SU-DHL-6 (cell line): ENCODE data around the gene ZNF385A.
"Not testable (repeated sequence)": the region's sequence is repeated elsewhere in the genome, so short reads cannot be mapped to it uniquely, and the experiment has no call there.

Source experiments
- H2AFZ ChIP-seq: fragments of 200-600 bp; sonication (generic); 2 replicates; pipeline ENCODE4 v1.6.1; 2014; ENCODE audit warnings: low read depth, mild to moderate bottlenecking, moderate library complexity, mixed read lengths, antibody characterized with exemption, low read length; ENCODE audit not compliant: severe bottlenecking
- H3F3A ChIP-seq: fragments of 200-600 bp; shearing (Covaris generic); 2 replicates; pipeline ENCODE4 v1.6.0; 2016; ENCODE audit warnings: antibody characterized with exemption, mild to moderate bottlenecking; ENCODE audit not compliant: insufficient read depth
- H3K27ac ChIP-seq: fragments of 200-600 bp; sonication (generic); 2 replicates; pipeline ENCODE4 v1.5.1; 2016; ENCODE audit warnings: low read depth, mild to moderate bottlenecking, low read length, moderate library complexity, mixed read lengths
- H3K27me3 ChIP-seq: fragments of 200-600 bp; sonication (generic), shearing (Covaris generic); 2 replicates; pipeline ENCODE4 v1.6.0; 2014; ENCODE audit warnings: mild to moderate bottlenecking, low read length
- H3K36me3 ChIP-seq: fragments of 200-600 bp; sonication (generic); 2 replicates; pipeline ENCODE4 v1.6.1; 2014; ENCODE audit warnings: mild to moderate bottlenecking, low read length, mixed read lengths
- H3K4me2 ChIP-seq: fragments of 300-600, 200-600 bp; shearing (Covaris generic), sonication (generic); 2 replicates; pipeline ENCODE4 v1.6.0; 2014; ENCODE audit warnings: low read length, low read depth, mild to moderate bottlenecking; ENCODE audit not compliant: poor library complexity, severe bottlenecking
- H3K4me3 ChIP-seq: fragments of 200-600 bp; sonication (generic); 2 replicates; pipeline ENCODE4 v1.5.1; 2014; ENCODE audit warnings: antibody characterized with exemption, low read length, mild to moderate bottlenecking, mixed read lengths; ENCODE audit not compliant: insufficient read depth, poor library complexity, severe bottlenecking
- H3K79me2 ChIP-seq: fragments of 200-600 bp; sonication (generic); 2 replicates; pipeline ENCODE4 v1.6.1; 2014; ENCODE audit warnings: mild to moderate bottlenecking, low read length, moderate library complexity; ENCODE audit not compliant: insufficient read depth
- H3K9ac ChIP-seq: fragments of 200-600 bp; sonication (generic); 2 replicates; pipeline ENCODE4 v1.7.0; 2014; ENCODE audit warnings: mild to moderate bottlenecking, low read length
- H3K9me2 ChIP-seq: fragments of 200-600 bp; sonication (generic); replicated peaks from 2 replicates; pipeline ENCODE4 v1.6.1; 2014; ENCODE audit warnings: low read length; ENCODE audit not compliant: insufficient read depth
- H3K9me3 ChIP-seq: fragments of 200-600 bp; sonication (generic); 2 replicates; pipeline ENCODE4 v1.6.1; 2014; ENCODE audit warnings: low read length, mixed read lengths; ENCODE audit not compliant: insufficient read depth
- H4K20me1 ChIP-seq: fragments of 200-600 bp; sonication (generic); 2 replicates; pipeline ENCODE4 v1.6.1; 2014; ENCODE audit warnings: low read depth, mild to moderate bottlenecking, antibody characterized with exemption, low read length, moderate library complexity, mixed read lengths
- EZH2phosphoT487 ChIP-seq: fragments of 200-600 bp; sonication (generic), shearing (Covaris generic); conservative IDR thresholded peaks from 2 replicates; pipeline ENCODE4 v1.6.1; 2018; ENCODE audit warnings: mild to moderate bottlenecking, antibody characterized with exemption, low read length, moderate library complexity, mixed read lengths
- TF ChIP-seq, protein P1 (sequence below): fragments of 200-600 bp; sonication (generic); IDR thresholded peaks from one replicate; pipeline ENCODE4 v1.5.1; 2017; ENCODE audit warnings: antibody characterized with exemption, mild to moderate bottlenecking, low read length, moderate library complexity; ENCODE audit not compliant: insufficient read depth, poor library complexity, severe bottlenecking

The ZNF385A gene

DNA sequence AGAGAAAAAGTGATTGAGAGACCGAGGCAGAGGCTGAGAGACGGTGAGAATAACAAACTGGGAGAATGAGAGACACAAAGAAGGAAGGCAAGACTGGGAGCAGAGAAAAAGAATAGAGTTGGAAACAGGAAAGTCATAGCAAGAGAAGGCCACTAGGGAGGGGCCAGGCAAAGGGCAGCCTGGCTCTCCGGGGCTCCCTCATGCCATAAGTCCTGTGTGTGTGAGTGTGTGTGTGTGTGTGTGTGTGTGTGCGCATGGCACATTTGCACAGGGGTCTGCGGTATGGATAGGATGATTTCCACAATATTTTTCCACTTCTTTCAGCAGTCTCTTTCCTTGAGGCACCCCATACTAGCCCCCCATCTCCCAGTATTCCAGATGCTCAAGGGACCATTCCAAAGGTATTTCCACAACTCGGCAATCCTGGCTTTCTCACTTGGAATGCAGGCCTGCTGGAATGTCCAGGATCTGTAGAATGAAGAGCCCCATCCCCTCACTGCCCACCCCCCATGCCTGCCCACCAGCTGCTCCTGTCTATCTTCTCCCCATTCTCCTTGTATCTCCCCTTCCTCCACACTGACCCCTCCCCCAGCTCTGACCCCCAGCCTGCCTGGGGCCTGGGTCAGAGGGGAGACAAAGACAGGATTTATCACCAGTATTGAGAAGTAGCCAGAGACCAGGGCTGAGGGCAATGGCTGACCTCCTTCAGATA is 29.3 kb downstream of the ZNF385A start:
- Histone ChIP-seq H3K9me3 (no peaks in the 10 kb centered on the region), H2AFZ (no peak overlapping the region), H3K4me3 (no peak overlapping the region), H4K20me1 (no peaks in the 10 kb centered on the region), H3K4me2 (no peak overlapping the region), H3F3A (peaks cover 9% of the 10 kb centered on the region), H3K79me2 (no peaks in the 10 kb centered on the region), H3K9ac (no peak overlapping the region), H3K9me2 (no peaks in the 10 kb centered on the region), H3K36me3 (no peaks in the 10 kb centered on the region), H3K27me3 (no peaks in the 10 kb centered on the region), H3K27ac (no peak overlapping the region)
- TF ChIP-seq EZH2phosphoT487 = no peak
- TF ChIP-seq, protein P1, sequence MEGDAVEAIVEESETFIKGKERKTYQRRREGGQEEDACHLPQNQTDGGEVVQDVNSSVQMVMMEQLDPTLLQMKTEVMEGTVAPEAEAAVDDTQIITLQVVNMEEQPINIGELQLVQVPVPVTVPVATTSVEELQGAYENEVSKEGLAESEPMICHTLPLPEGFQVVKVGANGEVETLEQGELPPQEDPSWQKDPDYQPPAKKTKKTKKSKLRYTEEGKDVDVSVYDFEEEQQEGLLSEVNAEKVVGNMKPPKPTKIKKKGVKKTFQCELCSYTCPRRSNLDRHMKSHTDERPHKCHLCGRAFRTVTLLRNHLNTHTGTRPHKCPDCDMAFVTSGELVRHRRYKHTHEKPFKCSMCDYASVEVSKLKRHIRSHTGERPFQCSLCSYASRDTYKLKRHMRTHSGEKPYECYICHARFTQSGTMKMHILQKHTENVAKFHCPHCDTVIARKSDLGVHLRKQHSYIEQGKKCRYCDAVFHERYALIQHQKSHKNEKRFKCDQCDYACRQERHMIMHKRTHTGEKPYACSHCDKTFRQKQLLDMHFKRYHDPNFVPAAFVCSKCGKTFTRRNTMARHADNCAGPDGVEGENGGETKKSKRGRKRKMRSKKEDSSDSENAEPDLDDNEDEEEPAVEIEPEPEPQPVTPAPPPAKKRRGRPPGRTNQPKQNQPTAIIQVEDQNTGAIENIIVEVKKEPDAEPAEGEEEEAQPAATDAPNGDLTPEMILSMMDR = no peak

DNA sequence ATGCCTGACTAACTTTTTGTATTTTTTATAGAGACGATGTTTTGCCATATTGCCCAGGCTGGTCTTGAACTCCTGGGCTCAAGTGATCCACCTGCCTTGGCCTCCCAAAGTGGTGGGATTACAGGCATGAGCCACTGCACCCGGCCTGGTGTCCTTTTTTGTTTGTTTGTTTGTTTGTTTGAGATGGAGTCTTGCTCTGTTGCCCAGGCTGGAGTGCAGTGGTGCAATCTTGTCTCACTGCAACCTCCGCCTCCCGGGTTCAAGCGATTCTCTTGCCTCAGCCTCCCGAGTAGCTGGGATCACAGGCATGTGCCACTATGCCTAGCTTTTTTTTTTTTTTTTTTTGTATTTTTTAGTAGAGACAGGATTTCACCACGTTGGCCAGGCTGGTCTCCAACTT is 30.3 kb downstream of the ZNF385A start:
- H3K27ac ChIP-seq, H3K9me3 ChIP-seq, H2AFZ ChIP-seq, H3K9ac ChIP-seq, H3F3A ChIP-seq, H3K4me2 ChIP-seq, H3K79me2 ChIP-seq, H3K27me3 ChIP-seq, H3K36me3 ChIP-seq, H4K20me1 ChIP-seq, H3K9me2 ChIP-seq, H3K4me3 ChIP-seq: not testable (repeated sequence)

DNA sequence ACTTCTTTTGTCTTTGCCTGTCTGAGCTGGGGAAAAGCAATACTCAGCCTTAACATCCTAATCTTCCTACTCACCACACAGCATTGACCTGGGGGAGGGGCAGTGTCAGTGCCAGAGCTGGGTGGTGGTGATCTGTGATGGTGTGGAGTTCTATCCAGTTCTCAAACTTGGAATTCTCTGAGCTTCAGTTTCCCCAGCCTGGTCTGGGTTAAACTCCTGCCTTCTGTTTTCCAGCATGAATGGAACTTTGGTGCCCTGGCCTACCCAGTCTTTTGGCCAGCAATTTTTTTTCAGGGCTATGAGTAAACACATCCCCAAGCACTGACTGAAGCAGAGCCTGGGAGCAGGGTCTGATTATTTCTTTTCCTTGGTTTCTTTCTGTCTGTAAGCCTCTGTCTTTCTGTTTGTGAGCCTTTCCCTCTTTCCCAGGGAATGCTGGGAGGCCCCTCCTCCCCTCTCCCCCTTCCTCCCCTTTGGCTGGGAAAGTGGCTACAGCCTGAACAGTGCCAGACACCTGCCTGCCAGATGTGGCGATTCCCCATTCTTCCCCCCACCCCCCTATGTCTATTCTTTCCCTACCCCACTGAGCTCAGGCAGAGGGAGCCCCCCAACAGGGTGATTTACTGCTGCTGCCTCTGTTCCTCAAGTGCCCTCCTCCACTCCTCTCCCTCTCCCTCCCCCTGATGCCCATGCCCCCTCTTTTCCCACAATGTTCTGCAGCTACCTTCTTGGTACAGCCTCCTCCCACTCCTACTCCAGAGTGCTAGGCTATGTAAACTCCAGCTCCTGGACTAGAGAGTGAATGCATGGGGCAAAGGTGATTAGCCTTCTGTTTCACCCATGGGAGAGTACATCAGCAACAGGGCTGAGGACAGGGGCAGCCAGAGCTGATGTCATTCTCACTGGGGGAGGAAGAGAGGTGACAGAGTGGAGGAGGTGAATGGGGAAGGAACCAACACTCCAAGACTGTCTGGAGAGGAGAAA is 31.4 kb downstream of the ZNF385A start:
- Histone ChIP-seq H4K20me1 (no peaks in the 10 kb centered on the region), H3K4me3 (no peak overlapping the region), H3K27me3 (no peaks in the 10 kb centered on the region), H3K4me2 (no peak overlapping the region), H3K36me3 (0 out of 2 replicates have a peak, but pooled peaks cover 7% of the 10 kb centered on the region), H3K27ac (no peak overlapping the region), H3K9me3 (no peaks in the 10 kb centered on the region), H3F3A (0 out of 2 replicates have a peak, but pooled peaks cover 2% of the 10 kb centered on the region), H3K79me2 (no peaks in the 10 kb centered on the region), H3K9ac (no peak overlapping the region), H3K9me2 (no peaks in the 10 kb centered on the region), H2AFZ (no peak overlapping the region)
- TF ChIP-seq, protein P1 = no peak
- TF ChIP-seq EZH2phosphoT487 = no peak
